HG03457 (cell line): ENCODE results near the gene LRP1.

Source experiments
- ATAC-seq: cut with Tn5 transposase; IDR thresholded peaks from one replicate; pipeline ENCODE4 v1.9.1; 2021; ENCODE audit warnings: moderate number of reproducible peaks; ENCODE audit not compliant: unreplicated experiment

Gene LRP1

GRCh38 chr12:57242691-57243454 is 114.6 kb downstream of the LRP1 start:
- no peak for ATAC-seq

GRCh38 chr12:57243521-57244311 is 115.4 kb downstream of the LRP1 start:
- ATAC-seq = no peak

- no peak for ATAC-seq
Measured at GRCh38 chr12:57244312-57244696, 116.0 kb downstream of the LRP1 start.

- ATAC-seq = no peak
Measured at GRCh38 chr12:57247041-57247440, 118.8 kb downstream of the LRP1 start.

- ATAC-seq = no peak
Measured at GRCh38 chr12:57248934-57249742, 120.9 kb downstream of the LRP1 start.

- ATAC-seq = no peak
Measured at GRCh38 chr12:57250541-57250940, 122.3 kb downstream of the LRP1 start.

GRCh38 chr12:57250956-57251355 is 122.7 kb downstream of the LRP1 start, which contains the start of gene STAC3:
STAC3 (minus strand) TSS chr12:57251187; CDS start chr12:57249636, 1,551 bp downstream.
- no peak for ATAC-seq

- no peak for ATAC-seq
Measured at GRCh38 chr12:57254506-57255280, 126.4 kb downstream of the LRP1 start.

- ATAC-seq = no peak
Measured at GRCh38 chr12:57255916-57256315, 127.6 kb downstream of the LRP1 start.

- ATAC-seq = no peak
Measured at GRCh38 chr12:57258977-57259970, 131.0 kb downstream of the LRP1 start.

GRCh38 chr12:57260366-57260765 is 132.1 kb downstream of the LRP1 start:
- ATAC-seq = no peak

GRCh38 chr12:57261428-57261865 is 133.2 kb downstream of the LRP1 start:
- ATAC-seq = no peak

- ATAC-seq = no peak
Measured at GRCh38 chr12:57262126-57262822, 134.0 kb downstream of the LRP1 start.
